RCC 7860 (cell line): Measurements from ENCODE around the gene CHRM4.

Source experiments
- DNase-seq: peaks from one replicate; pipeline ENCODE4 v3.0.0-alpha.2; 2015; ENCODE audit warnings: low spot score
- FAIRE-seq: peaks from 2 replicates; lab custom pipeline; 2012; peaks lifted over from hg19 to GRCh38; lab: Jason Lieb, UNC

The CHRM4 gene

GRCh38 chr11:46391578-46392420, at the start of gene CHRM4:
TSS of gene CHRM4 (minus strand) at chr11:46391776. CDS start at chr11:46386557, 5,219 bp downstream.
- DNase-seq (no peak), FAIRE-seq (no peak)

- no peak for FAIRE-seq
- DNase-seq = no peak
These were observed 46.6 kb upstream of the CHRM4 start for GRCh38 chr11:46438211-46438610.

GRCh38 chr11:46437122-46437689, 45.6 kb upstream of the CHRM4 start:
- FAIRE-seq = no peak
- DNase-seq = no peak

DNA sequence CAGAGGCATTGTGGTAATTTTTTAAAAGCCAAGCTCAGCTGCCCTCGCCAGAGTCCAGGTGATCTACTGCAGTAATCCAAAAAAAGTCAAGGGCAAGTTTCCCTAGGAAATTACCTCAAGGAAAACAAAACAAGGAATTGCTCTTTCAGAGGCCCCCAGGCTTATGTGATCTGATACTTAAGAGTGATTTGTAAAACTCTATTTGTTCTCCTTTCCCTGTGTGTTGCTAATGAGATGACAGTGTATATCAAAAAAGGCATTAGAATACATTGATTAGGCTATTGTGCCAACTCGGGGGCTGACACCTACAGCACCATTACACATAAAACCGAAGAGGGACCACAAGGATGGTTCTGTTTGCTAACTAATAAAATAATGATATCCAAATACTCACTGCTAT, 44.5 kb upstream of the CHRM4 start:
- FAIRE-seq (no peak), DNase-seq (no peak)

DNA sequence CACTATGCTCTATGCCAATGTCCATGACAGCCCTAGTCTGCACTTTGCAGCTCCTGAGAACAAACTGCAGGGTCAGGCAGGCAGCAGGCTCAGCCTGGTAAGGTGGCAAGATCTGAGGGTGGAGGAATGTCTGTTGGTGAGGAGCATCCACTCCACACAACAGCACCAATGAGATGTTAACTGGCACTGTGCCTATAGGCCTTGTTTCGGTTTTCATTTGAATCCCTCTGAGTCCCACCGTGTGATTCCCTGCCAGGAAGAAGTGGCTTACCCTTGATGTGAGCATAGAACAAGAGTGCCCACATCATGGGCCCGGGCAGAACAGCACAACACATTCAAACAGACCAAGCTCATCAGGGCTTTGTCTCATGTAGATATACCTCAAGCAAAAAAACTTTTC, 44.1 kb upstream of the CHRM4 start:
- FAIRE-seq (no peak), DNase-seq (no peak)

DNA sequence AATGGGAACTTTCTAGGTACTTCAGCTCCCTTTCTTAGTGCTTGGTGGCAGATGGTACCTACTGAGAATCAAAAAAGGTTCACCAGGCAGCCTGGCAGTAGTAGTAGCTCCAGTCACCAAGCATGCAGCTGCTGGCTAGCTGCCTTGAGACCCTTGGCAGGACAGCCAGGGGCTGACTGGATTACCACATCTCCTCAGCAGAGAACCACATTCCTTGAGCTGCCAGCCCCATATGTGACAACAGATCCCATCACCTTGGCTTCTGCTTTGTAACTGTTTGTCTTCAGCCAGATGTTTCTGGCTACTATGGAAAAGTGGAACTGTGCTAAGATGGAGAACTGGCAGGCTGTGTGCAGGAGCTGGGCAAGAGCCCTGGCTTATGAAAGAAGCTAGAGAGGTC, 39.6 kb upstream of the CHRM4 start:
- no peak for DNase-seq
- FAIRE-seq = no peak

DNA sequence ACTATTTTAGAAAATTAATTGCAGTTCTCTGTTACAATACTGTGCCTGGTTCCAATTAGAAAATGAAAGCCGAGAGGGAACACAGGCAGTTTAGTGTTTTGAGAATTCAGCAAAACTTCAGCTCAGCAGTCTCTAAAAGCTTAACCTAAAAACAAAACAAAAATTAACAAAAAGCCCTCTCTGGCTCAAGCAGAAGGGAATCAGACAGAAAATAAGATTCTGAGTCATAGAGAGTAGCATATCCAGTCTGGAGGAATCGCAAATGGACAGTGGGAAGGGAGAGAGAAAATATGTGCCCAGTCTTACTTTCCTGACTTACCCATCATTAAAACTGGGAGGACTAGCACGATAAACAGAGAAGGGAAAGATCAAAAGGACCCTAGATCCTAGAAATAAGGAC, 38.1 kb upstream of the CHRM4 start:
- DNase-seq (no peak), FAIRE-seq (no peak)

GRCh38 chr11:46427364-46427763, 35.8 kb upstream of the CHRM4 start:
- FAIRE-seq = no peak
- no peak for DNase-seq

DNA sequence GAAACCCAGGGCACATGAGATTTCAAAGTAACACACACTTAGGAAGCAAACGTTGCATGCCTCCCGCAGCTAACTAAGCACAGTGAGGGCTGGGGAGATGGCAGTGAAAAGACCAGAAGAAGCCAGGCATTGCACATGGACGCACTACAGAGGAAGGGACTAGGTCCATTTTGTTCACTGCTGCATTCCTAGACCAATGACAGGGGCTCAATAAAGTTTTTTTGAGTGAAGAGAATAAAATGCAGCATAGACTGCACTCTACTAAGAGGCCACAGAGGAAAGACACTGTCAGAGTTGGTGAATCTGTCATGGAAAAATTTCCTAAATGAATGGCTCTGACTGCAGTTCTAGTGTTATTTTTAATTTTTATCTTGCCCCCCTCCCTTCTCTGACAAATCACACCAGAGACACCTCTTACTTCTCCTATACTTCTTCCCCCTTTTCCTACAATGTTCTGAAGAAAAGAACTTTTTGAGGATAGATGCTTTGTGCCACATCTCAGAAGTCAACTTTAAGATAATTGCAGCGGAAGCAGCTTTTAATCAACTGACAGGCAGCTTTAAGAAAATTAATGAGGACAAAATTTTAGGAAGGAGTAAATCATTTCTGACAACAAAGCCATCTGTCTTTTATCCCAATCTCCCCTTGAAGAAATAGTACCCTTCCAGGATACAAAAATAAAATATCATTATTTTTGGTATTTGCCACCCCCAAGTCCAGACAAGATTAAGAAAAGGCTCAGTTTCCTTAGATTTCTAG, 34.8 kb upstream of the CHRM4 start:
- DNase-seq (no peak), FAIRE-seq (no peak)

DNA sequence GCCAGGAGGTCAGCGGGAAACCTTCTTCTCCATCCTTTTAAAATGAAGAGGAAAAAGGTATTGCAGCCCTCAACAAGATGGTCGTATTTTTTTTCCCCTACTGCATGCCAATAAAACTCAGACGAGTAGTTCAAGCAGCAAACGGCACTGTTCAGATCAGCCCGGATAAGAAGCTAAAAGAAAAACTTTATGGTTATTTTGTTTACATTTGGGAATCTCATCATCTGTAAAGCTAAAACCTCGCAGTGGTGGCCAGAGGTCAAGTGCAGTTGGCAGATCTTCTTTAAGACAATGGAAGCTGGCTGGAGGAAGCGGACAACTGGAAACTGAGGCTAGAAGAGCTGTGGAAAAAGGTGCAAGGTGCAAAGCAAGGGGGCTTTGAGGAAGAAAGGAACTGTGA, 31.0 kb upstream of the CHRM4 start:
- DNase-seq (no peak), FAIRE-seq (no peak)

- DNase-seq (no peak), FAIRE-seq (no peak)
These were observed 29.8 kb upstream of the CHRM4 start for GRCh38 chr11:46421257-46421880.

- FAIRE-seq = no peak
- DNase-seq = no peak
These were observed 28.9 kb upstream of the CHRM4 start for GRCh38 chr11:46420513-46420912.

DNA sequence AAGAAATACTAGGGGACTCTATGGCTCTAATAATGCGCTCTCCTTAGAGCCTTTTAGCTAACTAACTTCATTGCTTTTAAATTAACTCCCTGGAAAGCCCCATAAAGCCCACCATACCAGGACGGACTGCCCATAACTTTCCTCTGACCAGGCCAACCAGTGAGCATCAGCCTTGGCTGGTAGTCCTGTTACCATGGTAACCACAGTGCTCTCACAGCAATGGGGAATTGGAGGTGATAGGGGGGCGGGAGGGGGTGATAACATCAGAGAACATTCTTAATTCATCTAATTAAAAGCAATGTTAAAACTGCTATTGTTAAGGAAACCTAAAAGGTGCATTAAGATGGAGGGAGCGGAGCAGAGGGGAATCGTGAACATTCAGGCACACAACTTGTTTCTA, 27.2 kb upstream of the CHRM4 start:
- DNase-seq (no peak), FAIRE-seq (no peak)

DNA sequence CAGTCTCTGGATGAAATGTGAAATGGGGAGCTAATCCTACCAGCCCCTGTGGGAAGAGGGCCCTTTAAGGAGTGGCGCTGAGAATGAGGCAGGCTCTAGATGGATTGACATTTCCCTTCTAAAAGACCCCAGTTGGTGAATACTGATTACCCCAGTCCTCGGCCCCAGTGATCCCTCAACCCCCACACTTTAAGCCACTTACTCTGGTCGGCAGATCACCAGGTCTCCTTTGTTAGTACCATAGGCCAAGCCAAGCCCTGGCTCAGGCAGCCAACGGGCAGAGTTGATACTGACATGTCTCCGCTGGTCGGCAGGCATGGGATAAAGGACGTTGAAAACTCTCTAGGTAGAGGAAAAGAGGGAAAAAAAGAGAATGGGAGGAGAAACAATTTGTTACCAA, 26.1 kb upstream of the CHRM4 start:
- FAIRE-seq = no peak
- no peak for DNase-seq

DNA sequence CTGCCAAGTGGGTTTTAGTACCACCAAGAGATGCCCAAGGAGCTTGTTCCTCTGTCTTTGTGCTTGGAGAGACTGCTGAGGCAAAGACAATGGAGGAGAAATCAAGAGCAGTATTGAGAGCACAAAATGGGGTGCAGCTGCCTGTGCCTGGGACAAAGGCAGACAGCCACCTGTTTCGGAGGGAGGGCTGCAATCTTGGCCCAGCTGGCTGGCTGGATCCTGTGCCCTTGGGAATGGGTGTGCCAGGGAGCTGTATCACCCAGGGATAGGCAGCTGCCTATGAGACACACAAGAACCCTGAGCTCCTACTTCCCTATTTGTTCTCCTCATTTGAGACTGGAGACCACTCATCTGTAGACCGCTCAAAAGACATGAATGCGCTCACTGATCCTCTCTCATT, 23.3 kb upstream of the CHRM4 start:
- DNase-seq = no peak
- FAIRE-seq = no peak

GRCh38 chr11:46414466-46414796, 22.9 kb upstream of the CHRM4 start:
- no peak for DNase-seq

DNA sequence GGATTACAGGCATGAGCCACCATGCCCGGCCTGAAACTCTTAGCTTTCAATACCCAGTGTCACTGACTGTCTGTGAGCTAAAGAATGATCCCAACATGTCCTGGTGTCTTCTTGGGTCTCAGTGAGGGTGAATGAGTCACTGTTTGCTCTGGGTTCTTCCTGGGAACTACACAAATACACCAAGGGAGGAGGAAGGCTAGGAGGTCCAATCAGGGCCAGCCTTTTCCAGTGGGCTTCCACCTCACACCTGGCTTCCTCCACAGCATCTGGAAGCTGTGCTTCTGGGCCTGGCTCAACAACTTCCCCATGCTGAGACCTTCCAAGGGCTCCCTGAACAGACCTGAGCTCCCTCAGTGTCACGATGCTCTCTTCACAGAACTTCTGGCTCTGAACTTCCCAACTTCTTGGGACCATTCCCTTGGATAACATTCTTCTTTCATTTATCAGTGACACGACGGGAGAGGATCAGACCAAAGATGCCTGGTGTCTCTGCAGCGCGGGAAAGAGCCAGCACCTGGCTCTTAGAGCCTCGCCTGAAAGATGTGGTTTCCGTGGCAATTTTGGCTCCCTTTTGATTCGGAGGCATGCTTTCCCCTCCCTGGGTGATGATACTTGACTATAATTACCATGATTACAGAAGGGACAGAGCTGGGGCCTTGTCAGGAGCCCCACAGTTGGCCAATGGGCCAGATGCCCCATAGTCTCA, 22.3 kb upstream of the CHRM4 start:
- FAIRE-seq (no peak), DNase-seq (peak; percentile 36)

More at GRCh38 chr11:46414466-46414796, 22.9 kb upstream of the CHRM4 start:
- FAIRE-seq = no peak

DNA sequence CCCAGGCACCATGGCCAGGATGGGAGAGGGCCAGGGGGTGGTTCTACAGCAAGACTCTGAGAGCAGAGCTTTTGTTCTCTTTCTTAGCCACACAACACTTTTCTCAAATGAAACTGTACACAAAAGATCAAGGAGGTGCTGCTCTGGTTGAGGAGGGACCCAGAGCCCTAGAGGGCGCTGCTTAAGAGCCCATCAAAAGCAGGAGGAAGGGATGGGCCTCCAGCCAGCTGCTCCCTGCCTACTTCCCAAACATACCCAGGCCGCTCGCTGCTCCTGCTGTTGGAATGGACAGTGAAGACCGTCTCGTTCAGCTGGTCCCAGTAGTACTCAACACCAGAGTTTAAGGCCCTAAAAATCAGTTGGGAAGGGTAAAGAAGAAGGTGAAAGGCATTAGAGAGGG, 18.4 kb upstream of the CHRM4 start:
- DNase-seq = no peak
- no peak for FAIRE-seq

DNA sequence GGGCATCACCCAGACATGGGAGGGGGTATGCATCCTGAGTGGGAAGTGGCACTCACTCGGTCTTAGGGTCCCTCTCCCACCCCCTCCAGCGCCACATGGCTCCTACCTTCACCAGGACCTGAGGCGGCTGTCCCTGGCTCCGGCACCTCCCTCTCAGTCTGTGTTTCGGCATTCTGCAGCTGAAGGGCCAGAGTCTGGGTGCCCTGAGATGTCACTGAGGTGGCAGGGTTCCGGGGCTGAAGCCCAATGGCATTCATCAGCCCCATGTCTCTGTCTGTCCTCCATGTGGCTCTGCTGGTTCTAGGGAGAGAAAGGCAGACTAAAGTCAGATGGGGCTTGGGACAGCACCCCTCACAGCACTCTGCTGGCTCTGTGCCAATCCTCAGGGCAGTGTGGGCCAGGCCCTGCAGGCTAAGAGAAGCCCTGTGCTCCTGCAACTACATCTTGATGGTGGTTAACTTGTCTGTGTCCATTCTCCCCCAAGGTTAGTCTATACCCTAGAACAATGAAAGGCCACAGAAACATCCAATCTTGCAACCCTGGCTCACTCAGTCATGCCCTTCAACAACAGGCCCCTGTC, 16.9 kb upstream of the CHRM4 start:
- DNase-seq = no peak
- FAIRE-seq = no peak

DNA sequence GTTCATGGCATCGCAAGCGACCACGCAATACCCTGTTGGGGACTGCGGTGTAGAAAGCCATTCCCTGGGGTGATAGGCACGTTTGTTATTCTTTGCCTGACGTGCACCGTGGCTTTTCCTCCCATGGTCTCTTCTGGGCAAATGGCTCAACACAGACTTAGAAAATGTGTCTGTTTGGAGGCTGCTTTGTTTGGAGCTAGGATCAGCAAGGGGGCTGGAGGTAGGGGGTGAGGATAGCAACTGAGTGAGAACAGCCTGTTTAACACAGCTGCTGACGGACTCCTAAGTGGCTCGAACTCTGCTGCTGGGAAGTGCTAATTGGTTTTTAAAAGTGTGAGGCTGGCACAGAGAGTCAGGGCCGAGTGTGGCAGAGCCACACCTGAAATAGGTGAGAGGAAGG, 16.1 kb upstream of the CHRM4 start:
- FAIRE-seq (no peak), DNase-seq (no peak)
